Islet of Langerhans (tissue), 1 donor: ENCODE results near the gene ALPG.
"Not testable (repeated sequence)": the region's sequence is repeated elsewhere in the genome, so short reads cannot be mapped to it uniquely, and the experiment has no call there.

Experiments
- FAIRE-seq: peaks from one replicate; lab custom pipeline; 2011; peaks lifted over from hg19 to GRCh38; lab: Jason Lieb, UNC

Gene ALPG

GRCh38 chr2:232377319-232377718, 29.3 kb upstream of the ALPG start:
- FAIRE-seq: no peak

GRCh38 chr2:232377841-232378734, 28.6 kb upstream of the ALPG start:
- FAIRE-seq: no peak

DNA sequence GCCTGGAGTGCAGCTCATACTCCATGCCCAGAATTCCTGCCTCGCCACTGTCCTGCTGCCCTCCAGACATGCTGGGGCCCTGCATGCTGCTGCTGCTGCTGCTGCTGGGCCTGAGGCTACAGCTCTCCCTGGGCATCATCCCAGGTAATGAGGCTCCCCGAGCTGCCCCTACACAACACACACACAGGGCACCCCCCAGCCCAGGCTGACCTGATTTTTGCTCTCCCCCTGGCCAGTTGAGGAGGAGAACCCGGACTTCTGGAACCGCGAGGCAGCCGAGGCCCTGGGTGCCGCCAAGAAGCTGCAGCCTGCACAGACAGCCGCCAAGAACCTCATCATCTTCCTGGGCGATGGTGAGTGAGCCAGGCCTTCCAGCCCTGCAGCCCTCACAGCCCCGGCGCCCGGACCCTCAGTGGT, 27.9 kb upstream of the ALPG start, which contains the start of gene ALPP:
Gene ALPP (plus strand): TSS at position 17 of the 417 bp plus-strand sequence. CDS start 52 bp downstream, at position 69.
- not testable (repeated sequence) for FAIRE-seq

GRCh38 chr2:232379610-232380590, 26.7 kb upstream of the ALPG start:
- FAIRE-seq: not testable (repeated sequence)

- FAIRE-seq: not testable (repeated sequence)
Measured at GRCh38 chr2:232381204-232382031, 25.2 kb upstream of the ALPG start.

GRCh38 chr2:232382331-232383225, 24.1 kb upstream of the ALPG start:
- no peak for FAIRE-seq

- no peak for FAIRE-seq
Measured at GRCh38 chr2:232384466-232384865, 22.2 kb upstream of the ALPG start.

DNA sequence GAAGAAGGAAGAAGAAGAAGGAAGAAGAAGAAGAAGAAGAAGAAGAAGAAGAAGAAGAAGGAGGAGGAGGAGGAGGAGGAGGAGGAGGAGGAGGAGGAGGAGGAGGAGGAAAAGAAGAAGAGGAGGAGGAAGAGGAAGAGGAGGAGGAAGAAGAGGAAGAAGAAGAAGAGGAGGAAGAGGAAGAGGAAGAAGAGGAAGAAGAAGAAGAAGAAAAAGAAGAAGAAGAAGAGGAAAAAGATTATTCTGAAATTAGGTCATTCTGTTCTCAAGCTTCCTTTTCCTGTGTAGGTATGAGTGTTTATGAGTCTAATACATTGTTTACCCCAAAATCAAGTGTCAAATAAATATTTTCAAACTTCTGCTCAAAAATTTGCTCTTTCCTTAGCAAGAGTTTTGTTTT, 21.6 kb upstream of the ALPG start:
- not testable (repeated sequence) for FAIRE-seq

DNA sequence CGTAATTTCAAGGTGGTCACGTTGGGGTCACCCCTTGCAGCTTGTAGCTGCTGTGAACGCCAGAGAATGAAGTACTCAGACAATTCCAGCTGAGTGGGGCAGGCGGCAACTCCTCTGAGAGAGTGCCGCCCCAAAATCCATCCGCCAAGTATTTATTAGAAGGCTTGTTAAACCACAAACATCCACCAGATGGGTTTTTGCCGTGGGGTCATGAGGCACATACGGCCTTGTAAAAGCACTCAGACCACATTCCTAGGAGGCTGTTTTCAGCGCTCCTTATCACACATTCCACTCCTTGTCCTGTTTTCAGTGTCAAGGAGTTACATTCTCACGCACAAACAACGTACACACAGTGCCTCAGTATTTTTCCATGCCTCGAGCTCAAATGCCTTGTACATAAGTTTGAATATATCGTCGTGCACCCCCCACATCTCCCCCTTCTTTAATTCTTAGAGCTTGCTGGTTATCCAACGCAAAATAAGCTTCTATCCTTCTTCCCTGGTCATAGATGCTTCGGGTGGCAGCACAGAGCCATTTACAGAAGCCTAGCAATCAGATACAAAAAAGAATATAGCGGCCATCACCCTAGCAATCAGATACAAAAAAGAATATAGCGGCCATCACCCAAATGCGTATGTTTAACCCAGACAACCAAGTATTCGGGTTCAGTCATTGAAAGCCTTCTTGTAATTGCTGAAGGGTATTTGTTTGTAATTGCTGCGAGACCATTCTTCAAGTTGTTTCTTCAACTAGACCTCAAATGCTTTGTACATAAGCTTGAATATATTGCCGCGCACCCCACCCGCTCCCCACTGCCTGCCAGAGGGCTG, 20.8 kb upstream of the ALPG start:
- no peak for FAIRE-seq

GRCh38 chr2:232386490-232386739, 20.2 kb upstream of the ALPG start:
- no peak for FAIRE-seq

GRCh38 chr2:232386740-232387450, 19.7 kb upstream of the ALPG start:
- no peak for FAIRE-seq

DNA sequence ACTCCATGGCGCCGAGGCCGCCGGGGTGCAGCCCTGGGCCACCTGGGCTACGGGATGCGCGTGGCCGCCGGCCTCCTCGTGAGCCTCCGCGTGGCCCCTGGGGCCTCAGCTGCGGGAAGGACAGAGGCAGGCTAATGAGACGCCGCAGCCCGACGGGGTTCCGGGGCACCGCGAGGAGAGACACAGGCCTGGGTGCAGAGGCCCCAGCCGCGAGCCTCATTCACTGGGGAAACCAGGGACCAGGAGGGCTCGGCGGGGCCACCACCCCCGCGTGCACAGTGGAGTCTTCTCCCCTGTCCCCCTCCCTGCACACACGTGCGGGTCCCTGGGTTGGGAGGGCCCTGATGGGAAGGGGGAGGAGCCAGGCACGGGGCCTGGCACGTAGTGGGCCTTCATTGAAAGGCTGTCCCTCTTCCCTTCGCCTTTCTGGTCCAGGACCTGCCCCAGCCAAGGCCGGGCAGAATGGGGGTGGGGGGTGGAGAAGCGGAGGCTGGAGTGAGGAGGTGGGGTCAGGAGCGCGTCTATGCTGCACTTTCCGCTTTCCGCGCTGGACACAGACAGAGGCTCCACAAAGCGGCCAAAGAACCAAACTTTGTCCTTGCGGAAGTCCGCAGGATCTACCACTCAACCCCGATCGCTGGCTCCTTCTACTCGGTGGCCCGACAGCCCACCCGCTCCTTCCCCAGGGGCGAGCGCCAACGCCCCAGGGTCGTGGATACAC, 19.0 kb upstream of the ALPG start:
- no peak for FAIRE-seq

DNA sequence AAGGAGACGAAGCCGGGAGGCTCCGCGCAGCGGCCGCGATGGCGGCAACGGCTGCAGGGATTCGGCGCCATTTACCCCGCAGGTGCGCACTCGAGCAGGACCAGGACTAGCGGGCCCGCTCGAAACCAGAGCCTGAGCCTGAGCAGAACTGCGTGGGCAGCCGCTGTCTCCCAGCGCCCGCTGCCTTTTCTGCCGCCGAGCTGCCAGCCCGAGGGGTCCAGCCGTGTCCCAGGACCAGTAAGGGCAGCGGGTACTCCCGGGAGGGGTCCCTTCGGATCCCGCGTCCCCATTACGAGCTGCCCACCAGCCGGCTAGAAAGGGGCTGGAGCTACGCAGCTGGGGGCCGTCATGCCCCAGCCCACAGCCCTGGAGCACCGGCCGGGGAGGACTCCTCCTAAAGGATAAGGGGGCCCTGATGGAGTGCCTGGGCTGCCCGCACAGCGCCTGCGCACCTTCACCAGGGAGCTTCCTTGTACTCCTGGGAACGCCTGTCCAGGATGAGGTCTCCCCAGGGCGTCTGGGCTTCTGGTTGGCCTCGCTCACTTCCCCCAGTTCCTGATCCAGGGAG, 18.2 kb upstream of the ALPG start:
- FAIRE-seq: no peak

GRCh38 chr2:232389327-232389726, 17.3 kb upstream of the ALPG start:
- no peak for FAIRE-seq

DNA sequence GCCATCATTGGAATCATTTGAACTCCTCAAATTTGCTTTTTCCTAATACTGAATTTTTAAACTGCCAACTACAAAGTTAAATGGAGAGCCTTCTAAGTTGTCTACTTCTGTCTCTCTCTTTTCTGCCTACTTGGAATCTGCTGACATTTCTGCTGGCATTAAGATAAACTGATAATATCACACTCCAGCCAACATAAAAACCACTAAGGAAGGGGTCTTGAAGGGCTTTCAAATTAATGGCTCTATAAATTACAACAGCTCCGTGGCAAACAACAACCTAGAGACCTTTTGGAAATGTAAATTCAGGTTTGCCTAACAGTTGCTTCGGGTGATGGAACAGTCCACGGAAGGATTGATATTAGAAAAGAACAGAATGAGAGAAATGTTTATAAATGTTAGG, 16.0 kb upstream of the ALPG start:
- no peak for FAIRE-seq

GRCh38 chr2:232393556-232393955, 13.1 kb upstream of the ALPG start:
- FAIRE-seq: no peak

GRCh38 chr2:232394431-232394830, 12.2 kb upstream of the ALPG start:
- FAIRE-seq: not testable (repeated sequence)

- no peak for FAIRE-seq
Measured at GRCh38 chr2:232395586-232395985, 11.1 kb upstream of the ALPG start.

GRCh38 chr2:232396683-232397082, 10.0 kb upstream of the ALPG start:
- FAIRE-seq: no peak
